Upper lobe of left lung (tissue), 4 donors: Measurements from ENCODE around the gene FGB.

ENCODE experiments used
- CTCF ChIP-seq, 6 experiments: fragments of 450-650 bp in 4 of 6; fragments of 200-600 bp in 2 of 6; sonication (generic) in 2 of 6; IDR thresholded peaks; one replicate each; pipeline ENCODE4 v1.5.1; 2016 to 2019; ENCODE audit warnings: antibody characterized with exemption in 6 of 6
- EP300 ChIP-seq, 4 donors: sonication (generic); formaldehyde crosslinking; IDR thresholded peaks; one replicate each; pipeline ENCODE4 v1.5.1; 2017; ENCODE audit warnings: antibody characterized with exemption in 4 of 4, control low read depth in 2 of 4
- POLR2A ChIP-seq, 4 donors: fragments of 450-650 bp; IDR thresholded peaks; one replicate each; pipeline ENCODE4 v1.5.1; 2016 to 2017; ENCODE audit warnings: antibody characterized with exemption in 4 of 4, mild to moderate bottlenecking in 2 of 4

DNA sequence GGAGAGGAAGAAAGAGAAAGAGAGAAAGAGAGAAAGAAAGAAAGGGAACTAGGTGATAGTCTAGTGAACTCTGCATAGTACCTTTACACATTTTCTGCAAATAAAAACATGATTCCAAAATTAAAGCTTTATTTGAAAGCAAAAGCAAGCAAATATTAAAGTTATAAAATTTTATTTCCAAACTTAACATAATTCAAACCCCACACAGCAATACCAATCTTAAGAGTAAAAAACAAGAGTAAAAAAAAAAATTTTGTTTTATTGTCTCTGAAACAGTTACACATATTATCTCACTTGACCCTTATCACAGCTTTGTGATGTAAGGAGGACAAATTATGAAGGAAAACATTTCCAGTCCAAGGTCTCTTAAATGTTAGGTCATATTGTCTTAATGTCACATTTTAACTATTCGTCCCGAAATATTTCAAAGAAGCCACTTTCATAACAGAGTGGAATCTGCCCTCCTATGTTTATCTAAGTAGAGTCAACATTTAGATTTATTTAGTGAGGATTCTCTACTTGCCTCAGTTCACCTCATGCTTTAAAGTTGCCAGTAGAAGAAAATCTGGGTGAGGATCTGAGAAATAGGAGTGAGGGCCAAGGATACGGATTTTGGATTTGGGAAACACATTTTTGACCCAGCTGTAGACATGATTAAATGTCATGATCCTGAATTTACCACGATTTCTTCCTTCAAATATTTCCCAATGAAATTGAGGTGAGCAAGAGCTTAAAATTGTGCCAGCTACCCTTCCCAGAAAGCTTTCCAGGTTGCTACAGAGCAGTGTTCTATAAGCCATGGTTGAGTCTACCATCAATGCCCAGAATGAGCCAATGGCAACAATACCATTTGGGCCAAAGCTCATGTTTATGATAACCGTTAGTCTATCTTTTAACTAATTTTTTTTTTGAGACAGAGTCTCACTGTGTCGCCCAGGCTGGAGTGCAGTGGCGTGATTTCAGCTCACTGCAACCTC lies 35.3 kb downstream of the FGB start:
- TF ChIP-seq CTCF (IDR thresholded peaks at IDR 0.05) (no peak), POLR2A (IDR thresholded peaks at IDR 0.05) (no peak), EP300 (IDR thresholded peaks at IDR 0.05) (no peak)
